ENCODE measurements around the gene CEBPA. TPM values are rescaled to one million over a fixed set of nuclear protein-coding genes. Genes with fewer than 3 reads are reported as not detected.

Gene CEBPA
- total RNA-seq, 1 experiment from 2014 or later, result 3.2 TPM

- Histone ChIP-seq H3K27ac (ENCODE audit: insufficient read length, low read depth, low read length) (no peak overlapping the region), H2BK15ac (ENCODE audit: low read depth, low read length) (no peak overlapping the region), H2BK5ac (ENCODE audit: insufficient read length, low read length) (no peak overlapping the region), H4K5ac (ENCODE audit: insufficient read length, low read depth, low read length) (no peak overlapping the region), H3K56ac (ENCODE audit: insufficient read length, low read depth, low read length) (no peak overlapping the region), H3K79me1 (ENCODE audit: insufficient read depth, low read depth, low read length, poor library complexity, severe bottlenecking) (no peaks in the 10 kb centered on the region), H3T11ph (ENCODE audit: low read length) (no peak overlapping the region), H3K23ac (ENCODE audit: insufficient read length, low read depth, low read length) (no peak overlapping the region), H3K9me3 (ENCODE audit: control insufficient read depth, low read depth, low read length) (no peaks in the 10 kb centered on the region), H3K4me2 (ENCODE audit: insufficient read depth, insufficient read length, low read length) (no peak overlapping the region), H3K18ac (ENCODE audit: insufficient read length, low read depth, low read length) (no peak overlapping the region), H2BK120ac (ENCODE audit: low read depth, low read length, poor library complexity, severe bottlenecking) (no peak overlapping the region), H2AFZ (ENCODE audit: low read length) (no peak overlapping the region), H3K23me2 (ENCODE audit: insufficient read length, low read depth, low read length, poor library complexity, severe bottlenecking) (no peaks in the 10 kb centered on the region), H4K91ac (ENCODE audit: insufficient read length, low read depth, low read length) (no peak overlapping the region), H2AK5ac (ENCODE audit: insufficient read length, low read length) (no peak overlapping the region), H2BK20ac (ENCODE audit: low read depth, low read length, poor library complexity, severe bottlenecking) (no peak overlapping the region), H3K4ac (ENCODE audit: low read depth, low read length) (no peak overlapping the region), H3K14ac (ENCODE audit: insufficient read depth, low read length) (no peak overlapping the region), H4K20me1 (ENCODE audit: control insufficient read depth, insufficient read depth, insufficient read length) (no peaks in the 10 kb centered on the region), H3K27me3 (ENCODE audit: insufficient read depth, low read length) (no peaks in the 10 kb centered on the region), H4K8ac (replicated peaks; ENCODE audit: insufficient read length, low read depth, low read length) (no peak overlapping the region), H3K79me2 (ENCODE audit: insufficient read depth, low read length) (no peaks in the 10 kb centered on the region), H3K9ac (ENCODE audit: extremely low read depth, insufficient read length, low read length) (no peak overlapping the region), H2BK12ac (ENCODE audit: insufficient read length, low read depth, low read length) (no peak overlapping the region), H3K4me1 (ENCODE audit: insufficient read depth, low read length) (no peaks in the 10 kb centered on the region)
- peaks cover 7 to 9% of the 10 kb centered on the region in 2 experiments for H3K4me1 Mint-ChIP-seq
- TF ChIP-seq CTCF (conservative IDR thresholded peaks at IDR 0.05), result peak; percentile 63
- no peak overlapping the region for H3K27ac Mint-ChIP-seq
- no CpG with 5 or more reads among the region's 4 CpGs for WGBS (ENCODE audit: extremely low coverage, insufficient read length, low lambda C conversion rate)
- H3K36me3 Mint-ChIP-seq (ENCODE audit: insufficient read depth in 1 of 3, low read depth in 3 of 3), result no peaks in the 10 kb centered on the region
- peaks cover 8% of the 10 kb centered on the region for H3K27me3 Mint-ChIP-seq (ENCODE audit: low read depth)
- no peak overlapping the region for H3K4me3 Mint-ChIP-seq
- no peak for DNase-seq
- H3K9me3 Mint-ChIP-seq, result no peaks in the 10 kb centered on the region
These were observed 9.0 kb upstream of the CEBPA start for GRCh38 chr19:33311326-33311682.

Data from H9 (cell line).